GM13976 (cell line): ENCODE data around the gene CHSY3.

Source experiments
- DNase-seq: peaks from one replicate; pipeline ENCODE4 v3.0.0; 2012; ENCODE audit warnings: low spot score
- CTCF ChIP-seq: IDR thresholded peaks from 2 replicates; pipeline ENCODE4 v1.5.1; 2012; ENCODE audit warnings: borderline replicate concordance, mild to moderate bottlenecking; ENCODE audit not compliant: insufficient read depth; ENCODE audit errors: extremely low read depth, missing control alignments, control extremely low read depth
- in situ Hi-C: fragments of 300-500 bp; cut with MboI; formaldehyde crosslinking; loops from one replicate; pipeline ENCODE4 v1.12.0; 2022; ENCODE audit warnings: low sequenced_read_pairs, mixed read lengths, inconsistent platforms; ENCODE audit not compliant: unreplicated experiment

CHSY3 gene

GRCh38 chr5:129963359-129963758 is 59.1 kb downstream of the CHSY3 start:
- TF ChIP-seq CTCF, result no peak
- in situ Hi-C loops, result no loop called here

GRCh38 chr5:129966071-129966470 is 61.8 kb downstream of the CHSY3 start:
- DNase-seq, result no peak
- in situ Hi-C loops, result no loop called here
- no peak for TF ChIP-seq CTCF

More at GRCh38 chr5:129963359-129963758, 59.1 kb downstream of the CHSY3 start:
- no peak for DNase-seq

DNA sequence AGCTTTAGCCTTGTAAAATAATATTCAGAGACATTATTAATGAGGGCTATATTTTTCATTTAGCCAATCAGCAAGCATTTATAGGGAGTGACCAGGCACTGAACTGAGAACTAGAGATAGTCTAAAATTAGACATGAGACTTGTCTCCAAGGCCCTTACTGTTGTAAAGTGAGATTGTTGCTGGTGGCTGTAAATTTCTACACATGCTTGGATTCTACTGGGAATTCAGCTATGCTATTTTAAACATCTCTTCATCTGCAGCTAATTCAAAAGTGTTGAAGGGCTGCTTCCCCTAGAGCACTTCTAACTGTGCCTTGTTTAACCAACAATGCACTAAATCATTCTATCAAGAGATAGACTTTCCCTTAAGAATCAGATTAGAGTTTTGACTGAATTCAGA is 67.4 kb downstream of the CHSY3 start:
- in situ Hi-C loops, result no loop called here
- DNase-seq, result no peak
- no peak for TF ChIP-seq CTCF

- TF ChIP-seq CTCF, result no peak
- no peak for DNase-seq
- in situ Hi-C loops, result no loop called here
These were observed 68.3 kb downstream of the CHSY3 start for GRCh38 chr5:129972465-129973141.

DNA sequence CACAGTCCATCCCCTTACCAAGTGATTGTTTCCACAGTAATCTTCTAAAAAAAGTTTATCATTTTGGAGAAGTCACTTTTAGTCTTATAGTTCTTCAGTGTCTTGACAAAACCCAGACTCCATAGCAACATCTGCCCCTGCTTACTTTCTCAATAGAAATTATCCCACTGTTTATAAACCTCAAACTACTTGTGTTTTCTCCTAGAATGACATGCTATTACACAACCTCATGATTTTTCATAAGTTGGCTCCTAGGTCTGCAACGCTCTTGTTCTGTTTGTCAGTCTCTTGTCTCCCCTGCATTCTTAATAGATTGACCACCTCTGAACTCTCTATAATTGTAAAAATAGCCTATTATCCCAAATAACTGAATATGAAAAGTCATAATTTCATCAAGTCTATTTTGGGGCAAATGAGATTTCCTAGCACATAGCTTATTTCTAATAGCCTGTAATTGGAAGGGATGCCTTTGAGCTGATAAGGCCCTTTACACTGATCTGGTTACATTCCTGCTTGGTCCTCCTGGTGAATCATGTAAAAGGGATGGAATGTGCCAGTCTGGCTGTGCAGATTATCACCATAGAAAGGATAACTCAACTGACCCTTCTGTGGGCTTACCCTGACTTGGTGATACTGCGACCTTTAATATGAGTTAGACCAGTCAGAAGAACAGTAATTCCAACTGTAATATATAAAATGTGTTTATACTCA is 69.6 kb downstream of the CHSY3 start:
- TF ChIP-seq CTCF, result no peak
- no peak for DNase-seq
- in situ Hi-C loops, result no loop called here

DNA sequence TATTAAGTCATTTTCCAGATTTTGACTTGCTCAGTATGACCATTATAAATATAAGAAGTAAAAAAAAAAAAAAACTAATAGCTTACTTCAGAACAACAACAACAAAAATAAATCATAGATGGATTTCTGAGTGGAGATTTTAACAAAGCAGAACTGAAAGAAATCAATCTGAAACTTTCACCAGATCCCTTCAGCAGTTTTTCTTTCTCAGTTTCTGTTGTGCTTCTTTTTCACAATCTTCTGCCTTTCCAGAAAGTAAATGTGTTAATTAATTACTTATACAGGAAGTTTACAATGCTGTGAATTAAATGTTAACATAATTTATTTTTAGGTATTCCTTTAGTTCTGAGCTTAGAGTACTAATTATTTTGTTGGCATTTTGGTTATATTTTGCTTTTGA is 73.5 kb downstream of the CHSY3 start:
- no peak for DNase-seq
- in situ Hi-C loops, result no loop called here
- no peak for TF ChIP-seq CTCF

DNA sequence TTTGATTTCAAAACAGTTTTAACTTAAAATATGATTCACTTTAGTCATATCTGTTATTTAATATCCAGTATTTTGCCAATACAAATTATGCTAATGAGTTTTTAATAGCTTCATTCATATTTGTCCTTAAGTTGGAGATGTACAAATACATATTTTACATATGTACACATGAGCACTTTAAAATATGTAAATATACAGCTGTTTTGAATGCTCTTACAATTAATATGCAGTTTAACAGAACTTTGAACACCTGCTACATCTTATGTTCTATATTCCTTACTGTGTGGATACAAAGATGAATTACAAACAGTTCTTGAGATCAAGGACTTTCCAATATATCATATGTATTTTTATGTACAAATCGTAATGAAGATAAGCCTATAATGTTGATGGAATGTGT is 74.0 kb downstream of the CHSY3 start:
- TF ChIP-seq CTCF, result no peak
- in situ Hi-C loops, result no loop called here
- DNase-seq, result no peak
